22Rv1 (cell line): ENCODE data around the gene PIAS1.

Experiments
- CTCF ChIP-seq: fragments of 450-650 bp; IDR thresholded peaks from 2 replicates; pipeline ENCODE4 v1.5.1; 2017; ENCODE audit warnings: mild to moderate bottlenecking
- ZFX ChIP-seq: fragments of 450-650 bp; IDR thresholded peaks from 2 replicates; pipeline ENCODE4 v1.6.1; 2017; ENCODE audit warnings: antibody characterized with exemption, borderline replicate concordance

GRCh38 chr15:68027388-68027787 lies 26.7 kb upstream of the PIAS1 start:
- no peak for TF ChIP-seq CTCF
- no peak for TF ChIP-seq ZFX
